GM12865 (cell line): ENCODE measurements around the gene MAP6.

Experiments used
- DNase-seq: peaks from one replicate; pipeline ENCODE4 v3.0.0; 2010; ENCODE audit warnings: low read depth
- H3K4me3 ChIP-seq: 2 replicates; pipeline ENCODE4 v1.5.1; 2011; ENCODE audit warnings: mild to moderate bottlenecking, low read depth, low read length, control low read depth
- CTCF ChIP-seq: IDR thresholded peaks from 2 replicates; pipeline ENCODE4 v1.5.1; 2011; ENCODE audit warnings: low read length, control low read depth, low read depth, inconsistent platforms; ENCODE audit not compliant: insufficient read depth; ENCODE audit errors: missing control alignments

MAP6 gene

GRCh38 chr11:75602951-75603350, 65.9 kb downstream of the MAP6 start:
- DNase-seq, result no peak
- H3K4me3 ChIP-seq, result no peak overlapping the region
- no peak for TF ChIP-seq CTCF

DNA sequence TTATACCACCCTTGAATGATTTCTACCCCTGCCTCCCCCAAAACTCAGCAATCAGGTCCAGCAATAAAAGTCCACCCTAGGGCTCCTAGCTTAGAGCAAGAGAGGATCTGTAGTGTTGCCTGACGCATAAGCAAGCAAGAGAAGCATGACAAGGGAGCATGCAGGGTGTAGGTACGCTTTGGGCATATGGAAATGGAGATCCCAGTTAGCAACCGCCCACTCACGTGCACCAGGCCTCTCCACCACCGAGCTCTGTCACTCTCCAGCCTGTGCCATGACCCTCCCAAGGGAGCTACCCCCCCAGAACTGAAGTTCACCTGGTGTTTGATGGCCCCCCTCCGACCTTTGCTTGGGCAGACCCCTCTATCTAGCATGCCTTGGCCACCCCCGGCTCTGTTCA, 67.3 kb downstream of the MAP6 start:
- TF ChIP-seq CTCF, result no peak
- no peak overlapping the region for H3K4me3 ChIP-seq
- DNase-seq, result no peak

DNA sequence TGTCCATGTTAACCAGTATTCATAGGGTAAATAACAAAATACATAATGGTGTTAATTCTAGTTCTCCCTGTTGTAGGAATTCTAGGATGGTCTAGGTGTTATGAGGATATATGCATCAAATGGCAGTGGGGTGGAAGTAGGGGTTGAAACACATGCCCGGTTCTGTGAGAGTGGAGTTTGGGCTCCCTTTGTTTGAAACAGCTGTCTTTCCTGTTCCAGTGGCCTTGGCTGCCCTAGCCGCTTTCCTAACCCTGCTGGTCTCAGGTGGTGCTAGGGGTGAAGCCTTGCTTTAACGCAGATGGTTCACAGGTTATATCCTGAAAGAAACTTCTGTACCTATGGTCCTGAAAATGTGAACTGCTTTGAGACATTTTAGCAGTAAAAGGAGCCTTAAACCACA, 68.5 kb downstream of the MAP6 start:
- H3K4me3 ChIP-seq, result no peak overlapping the region
- no peak for TF ChIP-seq CTCF
- no peak for DNase-seq

DNA sequence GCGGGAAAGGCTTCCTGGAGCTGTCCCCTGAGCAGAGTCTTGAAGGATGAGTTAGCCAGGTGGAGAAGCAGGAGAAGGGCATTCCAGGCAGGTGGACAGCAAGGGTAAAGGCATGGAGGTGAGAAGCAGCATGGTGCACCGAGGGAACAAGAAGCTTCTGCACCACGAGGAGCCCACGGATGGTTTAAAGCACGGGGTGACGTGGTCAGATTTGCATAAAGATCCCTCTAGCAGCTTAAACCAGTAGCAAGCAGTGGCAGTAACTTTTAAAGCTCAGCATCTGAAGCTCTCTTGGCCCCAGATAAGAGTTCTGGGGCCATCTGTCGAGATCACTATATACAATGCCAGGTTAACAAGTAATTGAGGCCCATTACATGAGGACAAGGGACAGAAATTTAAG, 69.9 kb downstream of the MAP6 start:
- no peak for TF ChIP-seq CTCF
- no peak for DNase-seq
- no peak overlapping the region for H3K4me3 ChIP-seq

DNA sequence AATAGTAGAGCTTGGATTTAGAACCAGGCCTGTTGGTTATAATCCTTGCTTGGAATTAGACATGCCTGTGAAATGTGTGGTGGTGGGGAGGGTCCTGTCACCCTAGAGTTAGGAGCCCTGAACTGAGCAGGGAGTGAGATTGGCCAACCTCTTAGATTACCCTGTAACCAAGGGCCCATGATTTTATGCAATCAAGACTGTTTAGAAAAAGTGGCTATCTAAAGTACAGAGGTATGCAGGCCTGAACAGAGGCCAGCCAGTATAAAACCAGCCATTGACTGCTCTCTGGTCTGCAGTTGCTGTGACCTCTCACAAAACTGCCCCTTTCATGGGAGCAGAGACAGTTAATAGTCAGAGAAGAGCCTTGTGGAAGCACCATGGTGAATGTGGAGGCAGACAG, 70.6 kb downstream of the MAP6 start:
- TF ChIP-seq CTCF, result no peak
- no peak for DNase-seq
- H3K4me3 ChIP-seq, result no peak overlapping the region

DNA sequence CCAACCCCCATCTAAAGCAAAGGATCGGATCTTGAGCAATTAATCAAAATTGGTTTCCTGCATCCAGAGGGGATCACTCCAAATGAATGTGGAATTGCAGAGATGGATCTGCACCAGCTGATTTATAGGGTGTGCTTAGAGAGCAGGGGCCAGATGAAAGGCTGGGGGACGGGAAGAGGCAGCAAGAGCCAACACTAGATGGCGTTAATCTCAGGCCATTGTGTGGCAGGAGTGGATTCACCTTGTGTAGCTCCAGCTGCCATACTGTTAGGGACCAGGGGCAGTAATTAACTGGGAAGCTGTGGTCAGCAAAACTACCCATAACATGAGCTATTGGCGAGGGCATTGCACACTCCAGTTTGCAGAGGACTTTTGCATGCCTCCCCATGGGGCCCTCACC, 71.2 kb downstream of the MAP6 start:
- peak; percentile 57 for DNase-seq
- no peak overlapping the region for H3K4me3 ChIP-seq
- TF ChIP-seq CTCF, result peak; percentile 69

- H3K4me3 ChIP-seq, result no peak overlapping the region
- DNase-seq, result no peak
- no peak for TF ChIP-seq CTCF
Measured at GRCh38 chr11:75596914-75597313, 71.9 kb downstream of the MAP6 start.
